SJCRH30 (cell line): ENCODE measurements around the gene HOXB5. TPM values are rescaled to one million over a fixed set of nuclear protein-coding genes. Genes with fewer than 3 reads are reported as not detected.

Experiments used
- DNase-seq, 2 experiments: peaks; one replicate each; pipeline ENCODE4 v3.0.0-alpha.2; 2015 to 2020
- H3K27ac ChIP-seq: fragments of 250-450 bp; sonication (Bioruptor Pico); 2 replicates; pipeline ENCODE4 v1.5.1; 2020; ENCODE audit warnings: mild to moderate bottlenecking, moderate library complexity
- H3K27me3 ChIP-seq: fragments of 250-450 bp; sonication (Bioruptor Pico); 2 replicates; pipeline ENCODE4 v1.5.1; 2020; ENCODE audit warnings: mild to moderate bottlenecking, moderate library complexity
- H3K36me3 ChIP-seq: fragments of 250-450 bp; sonication (Bioruptor Pico); 2 replicates; pipeline ENCODE4 v1.5.1; 2020; ENCODE audit warnings: mild to moderate bottlenecking, moderate library complexity
- H3K4me1 ChIP-seq: fragments of 250-450 bp; sonication (Bioruptor Pico); 2 replicates; pipeline ENCODE4 v1.5.1; 2020; ENCODE audit warnings: mild to moderate bottlenecking, moderate library complexity
- H3K4me3 ChIP-seq: fragments of 250-450 bp; sonication (Bioruptor Pico); 2 replicates; pipeline ENCODE4 v1.5.1; 2020; ENCODE audit warnings: mild to moderate bottlenecking, moderate library complexity
- H3K9me3 ChIP-seq: fragments of 250-450 bp; sonication (Bioruptor Pico); replicated peaks from 2 replicates; pipeline ENCODE4 v1.5.1; 2020; ENCODE audit warnings: mild to moderate bottlenecking, moderate library complexity
- total RNA-seq: library from RNA; depleted of rRNA; stranded (reverse); fragments of >200 nt; shearing (Covaris generic); gene quantifications from 2 replicates; pipeline ENCODE4 v1.2.3, GENCODE V29; 2014

The HOXB5 gene
- total RNA-seq, 1 experiment from 2014 or later, result 0.51 TPM

DNA sequence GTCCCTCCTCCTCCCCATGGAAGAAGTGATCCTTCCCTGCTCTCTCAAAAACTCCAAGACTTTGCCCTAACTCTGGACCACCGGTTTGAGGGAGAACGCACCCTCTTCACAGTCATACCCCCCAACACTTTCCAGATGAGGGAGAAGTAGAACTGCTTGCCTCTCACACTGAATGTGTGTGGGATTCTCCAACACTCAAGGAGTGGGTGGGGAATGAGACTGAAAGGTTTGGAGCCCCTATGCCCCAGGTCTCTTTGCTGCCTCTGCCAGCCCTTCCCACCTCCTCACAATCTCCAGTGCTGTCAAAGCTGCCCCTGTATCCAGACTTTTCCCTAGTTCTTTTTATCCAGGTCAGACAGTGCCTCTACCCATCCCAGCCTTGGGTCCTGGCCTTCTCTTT is 26.9 kb downstream of the HOXB5 start:
- Histone ChIP-seq H3K4me1 (0 out of 2 replicates have a peak, but pooled peaks cover 4% of the 10 kb centered on the region), H3K27me3 (no peaks in the 10 kb centered on the region), H3K36me3 (no peaks in the 10 kb centered on the region), H3K4me3 (no peak overlapping the region), H3K9me3 (no peaks in the 10 kb centered on the region), H3K27ac (no peak overlapping the region)
- no peak for DNase-seq

DNA sequence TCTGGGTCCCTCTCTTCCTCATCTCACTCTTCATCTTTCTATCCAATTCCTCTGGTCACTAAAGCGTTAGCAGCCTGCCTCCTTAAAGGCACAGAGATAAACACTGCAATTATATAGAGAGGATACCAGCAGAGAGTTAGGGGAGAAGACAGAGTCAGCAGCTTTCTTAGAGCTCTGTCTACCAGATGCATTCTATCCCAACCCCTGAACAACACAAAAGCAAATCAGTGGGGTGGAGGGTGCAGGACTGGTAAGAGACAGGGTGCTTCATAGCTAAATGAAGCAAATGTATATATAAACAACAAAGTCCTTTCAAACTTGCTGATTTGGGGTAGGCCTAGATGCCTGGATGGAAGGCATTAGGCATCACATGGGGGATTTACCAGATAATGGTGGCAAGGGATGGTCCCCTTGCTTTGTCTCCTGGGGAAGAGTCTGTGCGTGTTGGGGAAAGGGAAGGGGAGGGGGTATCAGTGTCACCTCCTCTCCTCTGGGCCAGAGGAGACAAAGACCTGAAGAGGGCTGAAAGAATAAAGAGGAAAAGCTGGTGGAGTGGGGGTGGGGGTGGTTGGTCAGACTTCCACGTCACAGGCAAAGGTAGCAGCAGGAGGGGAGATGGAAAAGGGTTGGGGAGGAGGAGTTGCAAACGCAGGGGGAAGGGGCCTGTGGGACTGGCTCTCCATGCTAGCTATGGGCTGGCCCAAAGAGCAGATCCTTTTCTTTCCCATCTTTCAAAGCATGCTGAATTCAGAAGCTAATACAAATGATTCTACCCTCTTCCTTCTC is 27.5 kb downstream of the HOXB5 start:
- Histone ChIP-seq H3K27ac (no peak overlapping the region), H3K4me1 (0 out of 2 replicates have a peak, but pooled peaks cover 4% of the 10 kb centered on the region), H3K9me3 (no peaks in the 10 kb centered on the region), H3K36me3 (no peaks in the 10 kb centered on the region), H3K4me3 (no peak overlapping the region), H3K27me3 (no peaks in the 10 kb centered on the region)
- DNase-seq, result no peak

DNA sequence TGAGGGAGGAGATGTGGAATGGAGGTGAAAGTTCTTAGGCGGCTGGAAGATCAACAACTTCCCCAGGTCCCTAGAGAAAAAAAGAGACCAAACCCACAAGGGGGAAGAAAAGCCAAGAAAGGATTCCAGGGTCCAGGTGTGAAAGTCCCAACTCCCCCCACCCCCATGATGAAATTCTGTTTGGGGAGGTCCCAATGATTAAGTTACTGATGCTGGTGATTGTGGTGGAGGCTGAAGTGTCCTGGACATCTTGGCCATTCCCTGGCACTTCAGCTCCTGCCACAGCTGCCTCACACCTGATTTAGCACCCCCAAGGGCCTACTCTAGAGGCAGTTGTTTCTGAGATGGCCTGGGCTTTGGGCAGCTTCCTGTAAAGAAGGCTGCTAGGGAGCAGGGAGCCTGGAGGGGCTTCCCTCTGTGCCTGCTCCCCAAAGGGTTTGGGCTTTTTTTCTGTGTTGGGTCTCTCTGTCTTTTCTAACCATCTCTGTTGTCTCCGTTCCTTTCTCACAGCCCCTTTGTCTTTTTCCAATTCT is 28.5 kb downstream of the HOXB5 start:
- no peaks in the 10 kb centered on the region for H3K9me3 ChIP-seq
- no peak overlapping the region for H3K4me3 ChIP-seq
- no peak overlapping the region for H3K27ac ChIP-seq
- H3K27me3 ChIP-seq, result no peaks in the 10 kb centered on the region
- no peaks in the 10 kb centered on the region for H3K36me3 ChIP-seq
- no peak for DNase-seq
- 0 out of 2 replicates have a peak, but pooled peaks cover 4% of the 10 kb centered on the region for H3K4me1 ChIP-seq

DNA sequence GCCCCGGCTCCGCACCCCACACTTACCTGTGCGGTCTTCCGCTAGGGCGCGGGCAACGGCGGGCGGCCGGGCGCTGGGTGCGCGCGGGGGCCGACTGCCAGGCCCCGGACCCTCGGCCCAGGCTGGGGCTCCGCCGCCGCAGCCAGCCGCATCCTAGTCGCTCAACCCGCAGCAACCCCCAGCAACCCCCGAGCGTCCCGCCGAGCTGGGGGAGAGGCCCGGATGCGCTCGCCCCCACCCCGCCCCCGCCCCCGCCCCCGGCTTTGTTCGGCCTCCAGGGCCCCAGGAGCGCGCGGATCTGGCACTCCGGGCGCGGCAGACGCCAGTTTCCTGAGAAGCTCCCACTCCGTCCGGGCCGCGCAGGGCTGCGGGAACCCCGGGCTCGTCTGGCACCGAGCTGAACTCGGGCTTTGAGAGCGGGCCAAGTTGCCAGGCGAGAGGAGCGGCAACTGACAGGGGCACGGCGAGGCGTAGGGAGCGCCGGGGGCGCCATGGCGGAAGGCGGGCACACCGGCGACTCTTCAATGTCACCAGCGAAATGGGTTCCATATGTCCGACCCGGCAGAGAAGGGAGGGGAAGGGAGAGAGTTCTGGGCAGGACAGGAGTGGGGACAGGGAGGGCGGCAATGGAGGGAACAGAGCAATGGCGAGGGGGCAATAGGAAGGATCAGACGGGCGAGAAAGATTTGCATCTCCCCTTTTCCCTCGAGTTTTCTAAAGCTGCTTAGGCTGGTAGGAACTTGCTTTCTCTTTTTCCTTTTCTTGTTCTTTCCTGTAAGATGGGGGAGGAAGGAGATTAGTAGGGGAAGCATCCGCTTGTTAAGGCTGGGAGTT is 29.2 kb downstream of the HOXB5 start:
- Histone ChIP-seq H3K27ac (no peak overlapping the region), H3K36me3 (no peaks in the 10 kb centered on the region), H3K4me1 (0 out of 2 replicates have a peak, but pooled peaks cover 4% of the 10 kb centered on the region), H3K27me3 (no peaks in the 10 kb centered on the region), H3K9me3 (no peaks in the 10 kb centered on the region), H3K4me3 (no peak overlapping the region)
- no peak for DNase-seq

DNA sequence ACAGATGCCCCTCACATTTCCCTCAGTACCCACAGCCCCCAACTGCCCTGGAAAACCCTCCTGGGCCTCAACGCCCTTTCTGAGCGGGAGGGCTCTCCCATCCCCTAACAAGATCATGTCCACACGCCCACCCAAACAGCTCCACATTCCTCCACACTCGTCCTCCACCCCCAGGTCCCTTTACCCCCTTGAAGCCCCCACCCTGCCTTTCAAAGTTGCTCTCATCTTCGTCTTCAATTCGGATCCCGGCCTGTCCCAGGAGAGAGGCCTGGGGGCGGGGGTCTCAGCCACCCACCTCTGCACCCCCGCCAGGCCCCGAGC is 29.8 kb downstream of the HOXB5 start:
- Histone ChIP-seq H3K4me3 (no peak overlapping the region), H3K4me1 (0 out of 2 replicates have a peak, but pooled peaks cover 4% of the 10 kb centered on the region), H3K27me3 (no peaks in the 10 kb centered on the region), H3K27ac (no peak overlapping the region), H3K36me3 (no peaks in the 10 kb centered on the region), H3K9me3 (no peaks in the 10 kb centered on the region)
- DNase-seq, result no peak

DNA sequence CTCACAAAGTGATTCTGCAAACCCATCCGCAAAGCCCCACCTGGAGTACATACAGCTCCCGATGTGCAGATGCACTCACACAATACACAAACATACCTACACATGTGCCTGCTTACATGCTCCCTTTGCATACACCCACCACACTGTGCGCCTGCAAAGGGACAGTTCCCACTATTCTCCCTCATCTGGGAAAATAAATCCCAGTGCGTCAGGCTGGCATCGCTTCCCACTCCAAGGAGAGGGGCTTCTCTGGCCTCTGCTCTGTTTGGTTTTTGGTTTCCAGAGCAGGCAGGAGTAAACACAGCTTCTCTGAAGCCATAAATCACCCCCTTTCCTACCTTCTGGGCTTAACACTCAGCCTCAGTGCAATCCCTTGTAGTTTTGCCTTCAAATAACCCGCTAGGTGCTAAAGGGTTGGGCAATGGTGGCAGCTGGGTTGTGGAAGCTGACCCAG is 30.2 kb downstream of the HOXB5 start:
- H3K9me3 ChIP-seq, result no peaks in the 10 kb centered on the region
- H3K4me3 ChIP-seq, result no peak overlapping the region
- no peak overlapping the region for H3K27ac ChIP-seq
- no peaks in the 10 kb centered on the region for H3K36me3 ChIP-seq
- DNase-seq, result no peak
- 0 out of 2 replicates have a peak, but pooled peaks cover 4% of the 10 kb centered on the region for H3K4me1 ChIP-seq
- H3K27me3 ChIP-seq, result no peaks in the 10 kb centered on the region

DNA sequence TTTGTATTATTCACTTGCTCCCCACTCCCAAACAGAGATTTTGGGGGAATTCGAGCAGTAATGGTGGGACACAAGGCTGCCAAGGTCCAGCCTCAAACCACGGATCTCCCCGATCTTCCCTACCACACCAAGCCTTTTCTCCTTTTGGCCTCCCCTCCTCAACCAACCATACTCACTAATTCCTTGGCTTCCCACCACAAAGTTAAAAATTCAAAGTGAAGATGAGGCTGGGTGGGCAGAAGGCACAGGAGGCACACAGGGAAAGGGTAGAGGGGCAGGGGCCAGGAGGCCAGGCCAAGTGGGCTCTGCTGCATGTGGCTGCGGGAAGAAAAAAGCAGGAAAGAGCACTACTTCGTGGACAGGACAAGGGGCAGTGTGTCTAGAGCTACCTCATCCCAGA is 30.6 kb downstream of the HOXB5 start:
- no peak overlapping the region for H3K27ac ChIP-seq
- H3K36me3 ChIP-seq, result no peaks in the 10 kb centered on the region
- H3K9me3 ChIP-seq, result no peaks in the 10 kb centered on the region
- H3K27me3 ChIP-seq, result no peaks in the 10 kb centered on the region
- 0 out of 2 replicates have a peak, but pooled peaks cover 4% of the 10 kb centered on the region for H3K4me1 ChIP-seq
- DNase-seq, result no peak
- H3K4me3 ChIP-seq, result no peak overlapping the region

DNA sequence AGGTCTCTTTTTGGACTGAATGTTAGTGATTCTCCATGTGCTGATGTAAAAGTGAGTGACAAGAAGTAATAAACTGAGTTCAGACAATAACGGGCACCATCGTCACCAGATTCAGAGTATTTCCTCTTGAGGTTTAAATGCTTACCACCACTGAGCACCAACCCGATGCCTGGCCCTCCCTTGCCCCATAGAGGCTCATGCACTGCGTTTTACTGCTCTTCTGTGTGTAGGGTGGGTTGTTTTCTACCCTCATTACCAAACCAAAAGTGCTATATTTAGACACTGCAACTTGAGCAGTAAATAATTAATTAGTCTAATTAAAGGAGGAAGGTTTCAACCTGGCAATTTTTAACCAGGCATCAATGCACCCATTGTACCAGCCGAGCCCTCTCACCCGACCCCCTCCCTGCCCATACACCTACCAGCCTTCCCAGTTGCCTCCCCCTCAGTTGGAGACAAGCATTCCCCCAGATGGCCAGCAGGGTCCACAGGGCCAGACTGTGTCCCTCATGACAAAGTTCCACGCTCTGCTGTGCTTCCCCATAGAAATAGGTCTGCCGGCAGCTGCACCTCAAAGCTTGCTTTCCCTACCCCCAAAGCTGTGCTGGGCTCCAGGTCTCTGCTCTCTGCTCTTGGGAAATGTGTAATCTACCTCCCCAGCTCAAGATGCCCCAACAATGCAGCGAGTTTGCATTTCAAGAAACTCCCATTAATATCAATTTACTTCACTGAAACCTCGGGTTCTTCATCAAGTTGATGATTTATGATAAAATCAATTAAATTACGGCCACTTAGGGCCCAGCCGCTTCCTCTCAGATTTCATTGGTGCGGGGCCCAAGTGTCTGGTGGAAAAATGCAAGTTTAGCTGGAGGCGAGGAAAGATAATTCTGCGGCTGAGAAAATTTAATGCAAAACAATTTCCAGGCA is 31.4 kb downstream of the HOXB5 start:
- no peaks in the 10 kb centered on the region for H3K4me1 ChIP-seq
- H3K4me3 ChIP-seq, result no peak overlapping the region
- H3K27me3 ChIP-seq, result no peaks in the 10 kb centered on the region
- DNase-seq, result no peak
- no peaks in the 10 kb centered on the region for H3K36me3 ChIP-seq
- no peak overlapping the region for H3K27ac ChIP-seq
- no peaks in the 10 kb centered on the region for H3K9me3 ChIP-seq

DNA sequence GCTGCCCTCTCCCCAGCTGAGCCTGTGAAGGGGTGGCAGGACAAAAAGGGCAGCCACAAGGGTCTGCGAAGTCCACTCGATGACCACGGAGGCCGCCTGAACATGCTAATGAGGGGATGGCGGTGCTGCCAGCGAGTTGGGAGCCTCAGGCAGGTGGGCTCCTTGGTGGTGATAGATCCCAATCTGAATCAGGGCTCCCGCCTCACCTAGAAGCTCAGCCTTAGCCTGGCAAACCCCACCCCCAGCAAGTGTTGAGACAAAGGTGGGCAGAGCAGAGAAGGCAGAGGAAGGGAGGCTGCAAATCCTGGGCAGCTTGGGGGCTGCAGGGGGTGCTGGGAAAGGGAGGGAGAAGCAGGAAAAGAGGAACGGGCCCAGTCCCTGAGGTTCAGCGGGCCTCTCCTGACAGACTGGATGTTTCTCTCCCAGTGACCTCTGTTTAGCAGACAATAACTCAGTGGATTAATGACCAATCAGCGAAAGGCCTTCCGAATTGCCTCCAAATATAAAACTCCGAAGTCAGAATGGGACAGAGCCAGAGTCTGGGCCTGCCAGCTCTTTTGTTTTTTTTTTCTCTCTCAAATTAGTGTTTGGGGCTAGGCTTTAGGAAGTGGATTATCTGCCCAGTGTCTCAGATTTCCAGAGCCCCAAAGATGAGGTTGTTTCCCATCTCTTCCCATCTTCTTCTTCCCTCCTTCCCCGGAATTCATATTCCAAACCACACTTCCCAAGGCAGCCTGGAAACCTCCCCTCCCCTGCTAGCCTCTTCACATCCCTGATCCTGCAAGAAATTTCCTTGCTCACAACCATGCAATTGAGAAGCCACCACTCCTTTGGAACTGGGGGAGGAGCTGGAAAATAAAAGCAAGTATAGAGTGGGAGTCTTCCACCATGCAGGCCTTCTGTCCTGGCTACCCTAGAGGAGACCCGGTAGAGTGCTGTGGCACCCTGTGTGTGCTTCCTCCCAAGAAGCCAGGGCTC is 33.5 kb downstream of the HOXB5 start:
- Histone ChIP-seq H3K4me1 (peaks cover 10% of the 10 kb centered on the region), H3K27ac (no peak overlapping the region), H3K27me3 (no peaks in the 10 kb centered on the region), H3K9me3 (no peaks in the 10 kb centered on the region), H3K36me3 (no peaks in the 10 kb centered on the region), H3K4me3 (no peak overlapping the region)
- DNase-seq, result no peak

DNA sequence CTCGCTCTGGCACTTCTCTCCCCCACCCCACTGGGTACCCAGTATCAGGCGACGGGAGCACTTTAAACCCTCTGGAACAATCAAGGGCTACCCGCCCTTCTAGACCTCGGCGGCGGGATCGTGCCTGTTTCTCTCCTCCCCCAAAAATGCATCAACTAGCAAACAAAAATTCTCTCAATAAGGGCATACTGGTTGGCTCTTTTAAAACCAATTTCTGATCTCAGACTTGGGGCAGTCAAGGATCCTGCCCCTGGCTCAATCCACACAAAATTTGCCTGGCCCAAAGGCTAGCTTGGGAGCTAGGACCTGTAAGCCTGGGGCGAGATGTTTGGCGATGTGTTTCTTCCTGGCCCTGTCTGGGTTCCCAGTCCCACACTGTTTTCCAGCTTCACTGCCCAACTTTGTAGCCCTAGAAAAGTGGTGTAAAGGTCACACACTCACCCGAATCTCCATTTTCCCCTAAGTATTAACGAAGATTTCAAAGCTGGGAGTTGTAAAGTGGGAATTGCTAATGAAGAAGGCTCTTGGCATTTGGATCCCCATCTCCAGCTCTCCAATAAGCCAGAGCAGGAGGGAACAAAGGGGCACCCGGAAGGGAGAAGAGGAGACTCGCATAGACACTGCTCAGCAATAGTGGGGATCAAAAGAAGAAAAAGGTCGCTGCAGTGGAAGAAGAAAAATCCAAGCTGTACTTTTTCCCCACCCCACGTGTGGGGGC is 34.3 kb downstream of the HOXB5 start:
- no peak for DNase-seq
- peaks cover 16% of the 10 kb centered on the region for H3K4me1 ChIP-seq
- no peaks in the 10 kb centered on the region for H3K27me3 ChIP-seq
- no peak overlapping the region for H3K27ac ChIP-seq
- H3K36me3 ChIP-seq, result no peaks in the 10 kb centered on the region
- no peak overlapping the region for H3K4me3 ChIP-seq
- H3K9me3 ChIP-seq, result no peaks in the 10 kb centered on the region

DNA sequence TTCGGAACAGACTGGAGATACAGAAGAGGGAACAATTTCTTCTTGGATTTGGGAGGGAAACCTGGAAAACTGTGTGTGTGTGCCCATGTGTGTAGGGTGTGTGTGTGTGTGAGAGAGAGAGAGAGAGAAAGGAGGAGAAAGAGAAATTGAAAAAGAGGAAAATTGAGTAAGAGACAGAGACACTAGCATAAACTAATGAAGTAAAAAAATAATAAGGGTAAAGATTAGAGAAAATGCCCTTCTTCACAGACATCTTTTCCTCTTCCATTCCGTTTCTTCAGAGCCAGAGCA is 34.8 kb downstream of the HOXB5 start:
- no peak for DNase-seq
- Histone ChIP-seq H3K36me3 (no peaks in the 10 kb centered on the region), H3K27me3 (no peaks in the 10 kb centered on the region), H3K9me3 (no peaks in the 10 kb centered on the region), H3K4me3 (no peak overlapping the region), H3K27ac (no peak overlapping the region), H3K4me1 (peaks cover 16% of the 10 kb centered on the region)

DNA sequence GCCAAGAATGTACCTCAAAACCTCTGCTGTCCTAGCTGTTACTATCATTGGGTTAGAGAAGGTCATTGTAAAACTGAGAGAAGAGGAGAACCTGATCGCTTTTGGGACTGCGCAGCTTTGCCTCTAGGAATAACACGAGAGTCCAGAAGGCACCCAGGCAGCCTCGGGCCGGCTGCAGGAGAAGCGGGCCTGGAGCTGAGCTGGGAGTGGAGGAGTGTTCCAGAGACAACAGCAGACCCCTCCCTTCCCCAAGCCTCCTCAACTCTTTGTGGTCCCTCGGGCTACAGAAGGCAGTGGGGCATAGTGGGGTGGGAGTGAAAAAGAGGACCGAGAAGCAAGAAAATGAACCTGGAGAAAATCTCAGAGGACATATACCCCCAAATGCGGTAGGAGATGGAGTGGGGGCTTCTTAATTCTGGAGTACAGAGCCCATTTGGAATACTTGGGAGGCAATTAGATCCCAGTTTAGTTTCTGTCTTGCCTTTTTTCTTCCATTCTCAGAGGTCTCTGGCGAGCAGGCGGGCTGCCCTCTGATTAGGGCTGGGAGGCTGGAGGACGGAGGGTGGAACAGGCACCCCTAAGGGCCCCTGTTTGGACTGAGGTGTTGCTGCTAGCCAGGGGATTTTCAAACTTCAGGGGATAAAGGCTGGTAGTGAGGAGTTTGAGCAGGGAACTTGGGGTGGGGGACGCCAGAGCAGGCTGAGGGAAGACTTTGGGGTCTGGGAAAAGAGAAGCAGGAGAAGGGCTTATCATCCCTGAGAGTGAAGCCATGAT is 35.3 kb downstream of the HOXB5 start:
- Histone ChIP-seq H3K36me3 (no peaks in the 10 kb centered on the region), H3K27me3 (no peaks in the 10 kb centered on the region), H3K9me3 (no peaks in the 10 kb centered on the region), H3K4me1 (peaks cover 16% of the 10 kb centered on the region), H3K27ac (no peak overlapping the region), H3K4me3 (no peak overlapping the region)
- DNase-seq, result no peak
